HEK293T (cell line): Measurements from ENCODE around the gene TOM1L1.

Source experiments
- ARNT ChIP-seq: fragments of 450-650 bp; IDR thresholded peaks from 2 replicates; pipeline ENCODE4 v1.6.1; 2017; ENCODE audit warnings: mild to moderate bottlenecking
- BHLHE40 ChIP-seq: fragments of 450-650 bp; IDR thresholded peaks from 2 replicates; pipeline ENCODE4 v1.6.1; 2016; ENCODE audit warnings: mild to moderate bottlenecking, moderate library complexity, borderline replicate concordance
- CTBP1 ChIP-seq: fragments of 450-650 bp; IDR thresholded peaks from 2 replicates; pipeline ENCODE4 v1.6.1; 2016; ENCODE audit warnings: borderline replicate concordance
- ELF4 ChIP-seq: fragments of 450-650 bp; IDR thresholded peaks from 2 replicates; pipeline ENCODE4 v1.6.1; 2017; ENCODE audit warnings: antibody characterized with exemption
- FOXK2 ChIP-seq: fragments of 450-650 bp; IDR thresholded peaks from 2 replicates; pipeline ENCODE4 v1.6.1; 2016; ENCODE audit warnings: mild to moderate bottlenecking
- FOXM1 ChIP-seq: fragments of 450-650 bp; IDR thresholded peaks from 2 replicates; pipeline ENCODE4 v1.6.1; 2017; ENCODE audit warnings: mild to moderate bottlenecking, borderline replicate concordance
- LEF1 ChIP-seq: fragments of 450-650 bp; IDR thresholded peaks from 2 replicates; pipeline ENCODE4 v1.6.1; 2017; ENCODE audit warnings: mild to moderate bottlenecking, borderline replicate concordance
- NFRKB ChIP-seq: fragments of 450-650 bp; IDR thresholded peaks from 2 replicates; pipeline ENCODE4 v1.6.1; 2016; ENCODE audit warnings: mild to moderate bottlenecking, moderate library complexity

DNA sequence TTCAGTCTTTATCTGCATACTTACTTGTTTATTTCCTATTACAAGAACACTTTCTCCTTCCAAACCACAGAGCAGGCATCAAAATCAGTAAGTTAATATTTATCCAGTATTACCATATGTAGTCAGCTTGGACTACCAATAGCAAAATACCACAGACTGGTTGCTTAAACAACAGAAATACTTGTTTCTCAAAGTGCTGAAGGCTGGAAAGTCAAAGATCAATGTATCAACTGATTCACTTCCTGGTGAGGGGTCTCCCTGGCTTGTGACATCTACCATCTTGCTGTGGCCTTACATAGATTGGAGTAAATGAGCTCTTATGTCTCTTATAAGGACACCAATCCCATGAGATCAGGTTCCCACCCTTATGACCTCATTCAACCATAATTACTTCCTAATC lies 70.5 kb downstream of the TOM1L1 start:
- TF ChIP-seq ELF4: no peak
- no peak for TF ChIP-seq NFRKB
- no peak for TF ChIP-seq ARNT
- no peak for TF ChIP-seq FOXK2
- TF ChIP-seq BHLHE40: no peak
- no peak for TF ChIP-seq FOXM1
- TF ChIP-seq CTBP1: no peak
- no peak for TF ChIP-seq LEF1
